HG03039 (cell line): ENCODE measurements around the gene EGFL8.

Source experiments
- ATAC-seq: cut with Tn5 transposase; IDR thresholded peaks from one replicate; pipeline ENCODE4 v1.9.1; 2021; ENCODE audit warnings: mild to moderate bottlenecking, moderate library complexity; ENCODE audit not compliant: unreplicated experiment

The EGFL8 gene

DNA sequence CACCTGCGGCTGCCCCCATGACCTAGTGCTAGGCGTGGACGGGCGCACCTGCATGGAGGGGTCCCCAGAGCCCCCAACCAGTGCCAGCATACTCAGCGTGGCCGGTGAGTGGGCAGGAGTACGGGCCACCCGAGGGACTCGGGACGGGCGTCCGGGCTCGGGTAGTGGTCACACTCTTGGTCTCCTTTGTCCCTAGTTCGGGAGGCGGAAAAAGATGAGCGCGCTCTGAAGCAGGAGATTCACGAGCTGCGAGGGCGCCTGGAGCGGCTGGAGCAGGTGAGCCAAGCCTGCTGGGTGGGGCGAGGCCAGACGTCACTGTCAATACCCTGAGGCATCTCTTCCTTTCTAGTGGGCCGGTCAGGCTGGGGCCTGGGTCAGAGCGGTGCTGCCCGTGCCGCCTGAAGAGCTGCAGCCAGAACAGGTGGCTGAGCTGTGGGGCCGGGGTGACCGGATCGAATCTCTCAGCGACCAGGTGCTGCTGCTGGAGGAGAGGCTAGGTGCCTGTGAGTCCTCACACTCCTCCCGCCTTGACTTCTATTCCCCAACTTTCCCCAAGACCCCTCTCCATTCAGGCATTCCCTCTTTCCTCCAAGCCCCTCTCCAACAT is 2.9 kb downstream of the EGFL8 start:
- ATAC-seq: no peak

DNA sequence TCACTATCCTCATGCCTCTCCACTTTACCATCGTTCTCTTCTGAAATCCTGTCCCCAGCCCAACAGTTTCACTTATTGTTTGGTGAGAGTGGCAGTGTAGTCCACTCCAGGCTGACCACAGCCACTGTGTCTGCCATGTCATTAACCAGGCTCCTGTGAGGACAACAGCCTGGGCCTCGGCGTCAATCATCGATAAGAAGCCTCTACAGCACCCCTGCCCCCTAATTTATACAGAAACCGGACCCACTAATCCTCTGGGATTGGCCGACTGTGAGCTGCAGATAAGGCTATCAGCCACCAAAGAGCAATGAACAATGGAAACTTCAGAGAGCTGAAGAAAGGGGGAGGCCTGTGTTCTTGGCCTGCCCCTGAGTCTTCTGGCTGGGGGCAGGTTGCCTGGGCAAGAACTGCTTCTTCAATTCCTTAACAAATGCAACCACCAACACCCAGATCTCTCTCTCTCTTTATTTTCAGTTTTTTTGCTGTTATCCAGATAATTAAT is 3.4 kb downstream of the EGFL8 start:
- no peak for ATAC-seq

- ATAC-seq: no peak
Measured at GRCh38 chr6:32168350-32168749, 4.0 kb downstream of the EGFL8 start.

GRCh38 chr6:32168807-32169591 is 4.6 kb downstream of the EGFL8 start:
- no peak for ATAC-seq

GRCh38 chr6:32170294-32170693 is 5.9 kb downstream of the EGFL8 start:
- no peak for ATAC-seq

GRCh38 chr6:32171234-32171633 is 6.8 kb downstream of the EGFL8 start:
- no peak for ATAC-seq

GRCh38 chr6:32173051-32173727 is 8.8 kb downstream of the EGFL8 start:
- ATAC-seq: no peak

DNA sequence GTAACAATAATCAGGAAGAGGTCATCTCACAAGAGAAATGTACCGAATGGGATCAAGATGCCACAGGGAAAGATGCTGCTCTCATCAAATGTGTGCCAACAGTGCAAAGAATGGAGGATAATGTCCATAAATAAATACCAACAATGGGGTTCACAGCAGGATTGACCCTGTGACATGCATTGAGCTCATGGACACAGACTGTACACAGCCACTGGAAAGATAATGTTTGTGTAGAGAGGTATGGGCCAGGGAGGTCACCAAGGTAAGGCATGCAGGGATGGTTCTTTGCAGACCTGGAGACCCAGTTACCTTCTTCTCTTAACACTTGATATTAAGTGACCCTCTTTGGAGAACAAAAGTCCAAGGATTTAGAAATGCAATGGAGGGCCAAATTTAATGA is 10.0 kb downstream of the EGFL8 start:
- no peak for ATAC-seq

- no peak for ATAC-seq
Measured at GRCh38 chr6:32175322-32175710, 10.9 kb downstream of the EGFL8 start.

DNA sequence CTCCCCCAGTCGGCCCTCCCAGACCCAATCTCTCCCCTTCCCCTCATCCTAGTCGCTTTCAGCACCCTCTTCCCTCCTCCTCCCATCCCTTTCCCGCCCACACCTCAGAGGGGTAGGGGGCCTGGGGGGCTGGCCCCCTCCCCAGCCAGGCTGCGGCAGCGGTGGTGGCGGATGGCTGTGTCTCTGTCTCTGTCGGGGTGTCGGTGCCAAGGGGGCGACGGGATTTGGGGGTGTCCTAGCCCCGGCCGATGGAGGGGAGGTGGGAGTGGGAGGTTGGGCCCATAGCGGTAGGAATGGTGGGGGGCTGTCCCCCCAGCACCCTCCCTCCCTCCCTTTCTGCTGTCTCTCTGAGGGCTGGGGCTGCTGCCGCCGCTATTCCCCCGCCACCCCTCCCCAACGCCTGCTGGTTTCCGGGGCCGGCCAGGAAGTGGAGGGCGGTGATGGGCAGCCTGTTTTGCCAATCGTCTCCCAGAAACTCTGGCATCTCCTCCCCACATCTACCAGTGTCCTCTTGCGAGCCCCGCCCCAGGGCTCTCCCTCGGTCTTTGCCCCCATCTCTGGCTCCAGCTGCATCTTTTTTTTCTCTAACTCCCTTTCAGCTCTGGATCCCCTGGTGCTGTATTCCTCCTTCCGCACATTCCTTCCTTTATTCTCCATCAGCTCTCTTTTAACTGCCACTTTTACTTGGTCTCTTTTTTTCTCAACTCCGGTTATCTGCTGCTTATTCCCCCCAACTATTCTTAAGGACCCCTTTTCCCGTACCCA is 11.5 kb downstream of the EGFL8 start, which contains the start of gene AGPAT1:
TSS of gene AGPAT1 (minus strand) at position 374 of the 765 bp plus-strand sequence. CDS start 4,588 bp downstream, outside the sequence.
- ATAC-seq: peak; percentile 37

- no peak for ATAC-seq
Measured at GRCh38 chr6:32176476-32177182, 12.2 kb downstream of the EGFL8 start.

DNA sequence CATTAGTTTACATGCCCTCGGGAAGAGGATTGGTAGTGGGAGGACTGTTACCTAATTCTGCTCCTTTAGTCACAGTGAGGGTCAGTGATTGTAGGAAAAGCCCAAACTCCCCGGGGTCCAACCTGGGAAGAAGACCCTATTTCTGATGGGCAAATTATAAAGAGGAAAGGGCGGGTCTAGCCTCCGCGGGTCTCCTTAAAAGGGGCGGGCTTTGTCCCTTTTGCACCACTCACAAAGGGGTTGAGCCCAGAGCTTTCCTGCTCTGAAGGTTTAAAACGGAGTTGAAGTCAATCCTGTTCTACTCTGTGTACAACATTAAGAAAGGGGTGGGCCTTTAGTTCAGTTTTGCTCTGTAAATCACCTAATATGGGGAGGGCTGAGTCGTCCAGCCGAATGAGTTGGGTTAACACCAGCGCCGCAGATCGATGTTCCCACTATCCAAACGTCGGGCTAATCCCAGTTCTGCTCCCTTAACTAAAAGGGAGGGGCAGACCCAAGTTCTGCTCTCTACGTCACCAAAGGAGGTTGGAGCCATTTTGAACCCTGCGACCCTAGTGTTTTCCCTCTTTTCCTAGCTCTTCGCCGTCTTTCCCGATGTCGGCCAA is 12.9 kb downstream of the EGFL8 start:
- peak; percentile 4 for ATAC-seq

DNA sequence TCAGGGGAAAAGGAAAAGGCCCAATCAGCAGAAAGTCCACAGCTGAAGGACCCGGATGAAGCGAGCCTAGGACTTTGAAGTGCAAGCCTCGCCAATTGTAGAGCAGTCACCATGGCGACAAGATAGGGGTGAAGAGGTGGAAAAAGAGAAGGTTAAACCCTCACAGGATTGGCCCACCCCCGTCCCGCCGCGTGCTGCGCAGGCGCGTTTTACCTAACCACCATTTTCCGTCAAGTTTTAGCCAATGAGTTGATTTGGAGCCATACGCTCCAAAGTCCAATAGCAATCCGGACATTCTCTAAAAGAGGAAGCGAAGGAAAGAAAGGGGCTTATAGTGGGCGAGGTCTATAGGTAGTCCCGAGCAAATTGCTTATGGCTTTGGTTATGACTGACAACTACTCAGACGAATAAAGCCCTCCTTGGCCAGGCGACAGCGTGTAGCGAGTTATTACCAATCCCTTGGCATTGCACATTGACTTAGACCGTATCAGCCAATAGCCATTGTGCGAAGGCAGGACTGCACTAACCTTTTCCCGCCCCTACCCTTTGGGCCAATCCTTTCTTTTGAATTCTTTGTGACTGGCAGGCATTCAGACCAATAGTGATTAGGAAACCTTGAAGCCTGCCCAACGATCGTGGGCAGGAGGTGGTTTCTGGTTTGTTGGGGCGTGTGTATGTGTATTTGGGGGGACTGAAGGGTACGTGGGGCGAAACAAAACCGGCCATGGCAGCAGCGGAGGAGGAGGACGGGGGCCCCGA is 13.6 kb downstream of the EGFL8 start, which contains the start of gene RNF5:
TSS of gene RNF5 (plus strand) at position 618 of the 759 bp plus-strand sequence. CDS start at position 725, 107 bp downstream.
- peak; percentile 70 for ATAC-seq

- no peak for ATAC-seq
Measured at GRCh38 chr6:32178547-32179440, 14.4 kb downstream of the EGFL8 start.

DNA sequence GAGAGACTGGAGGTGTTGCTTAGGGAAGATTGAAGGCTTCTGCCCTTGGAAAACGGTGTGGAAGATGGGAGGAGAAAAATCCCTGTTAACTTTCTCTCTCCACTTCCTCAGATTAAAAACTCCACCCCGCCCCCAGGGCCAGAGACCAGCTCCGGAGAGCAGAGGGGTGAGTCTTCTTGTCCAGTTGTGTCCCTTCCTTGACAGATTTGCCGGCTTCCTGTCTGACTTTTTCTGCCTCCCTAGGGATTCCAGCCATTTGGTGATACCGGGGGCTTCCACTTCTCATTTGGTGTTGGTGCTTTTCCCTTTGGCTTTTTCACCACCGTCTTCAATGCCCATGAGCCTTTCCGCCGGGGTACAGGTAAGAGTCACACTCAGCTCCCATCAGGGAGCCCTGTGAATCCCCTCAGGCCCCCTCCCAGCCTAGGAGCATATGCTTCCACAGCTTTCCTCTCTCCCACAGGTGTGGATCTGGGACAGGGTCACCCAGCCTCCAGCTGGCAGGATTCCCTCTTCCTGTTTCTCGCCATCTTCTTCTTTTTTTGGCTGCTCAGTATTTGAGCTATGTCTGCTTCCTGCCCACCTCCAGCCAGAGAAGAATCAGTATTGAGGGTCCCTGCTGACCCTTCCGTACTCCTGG is 15.5 kb downstream of the EGFL8 start:
- ATAC-seq: no peak

- ATAC-seq: no peak
Measured at GRCh38 chr6:32181148-32181702, 16.8 kb downstream of the EGFL8 start.

- no peak for ATAC-seq
Measured at GRCh38 chr6:32181915-32182529, 17.6 kb downstream of the EGFL8 start.
